Measurements from ENCODE around the gene FAM209B.

- TF ChIP-seq POLR2A (IDR thresholded peaks at IDR 0.05): no peak
- TF ChIP-seq CTCF (IDR thresholded peaks at IDR 0.05): no peak
Measured at GRCh38 chr20:56503916-56504315, 29.1 kb upstream of the FAM209B start.
